Stimulated activated CD4-positive, alpha-beta T cell treated with anti-CD3 and anti-CD28 coated beads, Interleukin-1b, Interleukin-23, amount 100 ng/mL, for 48 hours (primary cell): ENCODE measurements around the gene CBARP.

Source experiments
- DNase-seq: peaks from one replicate; pipeline ENCODE4 v3.0.0-alpha.2; 2020

The CBARP gene

DNA sequence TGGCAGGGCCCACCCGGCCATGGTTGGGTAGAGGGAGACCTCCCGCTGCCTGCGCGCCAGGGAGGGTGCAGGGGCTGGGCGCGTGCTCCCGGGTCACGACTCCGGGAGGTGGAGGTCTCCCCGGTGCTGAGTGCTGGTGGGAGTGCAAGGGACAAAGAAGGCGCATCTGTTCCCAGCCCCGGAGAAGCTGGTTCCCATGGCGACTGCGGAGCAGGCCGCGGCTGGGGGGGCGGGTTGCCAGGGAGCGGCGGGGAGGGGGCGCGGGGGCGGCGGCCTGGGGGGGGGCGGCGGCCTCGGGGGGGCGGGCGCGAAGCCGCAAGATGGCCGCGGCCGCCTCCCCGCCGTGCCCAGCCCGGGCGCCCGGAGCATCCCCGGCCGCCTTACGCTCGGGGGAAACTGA, 1.2 kb downstream of the CBARP start:
- no peak for DNase-seq

DNA sequence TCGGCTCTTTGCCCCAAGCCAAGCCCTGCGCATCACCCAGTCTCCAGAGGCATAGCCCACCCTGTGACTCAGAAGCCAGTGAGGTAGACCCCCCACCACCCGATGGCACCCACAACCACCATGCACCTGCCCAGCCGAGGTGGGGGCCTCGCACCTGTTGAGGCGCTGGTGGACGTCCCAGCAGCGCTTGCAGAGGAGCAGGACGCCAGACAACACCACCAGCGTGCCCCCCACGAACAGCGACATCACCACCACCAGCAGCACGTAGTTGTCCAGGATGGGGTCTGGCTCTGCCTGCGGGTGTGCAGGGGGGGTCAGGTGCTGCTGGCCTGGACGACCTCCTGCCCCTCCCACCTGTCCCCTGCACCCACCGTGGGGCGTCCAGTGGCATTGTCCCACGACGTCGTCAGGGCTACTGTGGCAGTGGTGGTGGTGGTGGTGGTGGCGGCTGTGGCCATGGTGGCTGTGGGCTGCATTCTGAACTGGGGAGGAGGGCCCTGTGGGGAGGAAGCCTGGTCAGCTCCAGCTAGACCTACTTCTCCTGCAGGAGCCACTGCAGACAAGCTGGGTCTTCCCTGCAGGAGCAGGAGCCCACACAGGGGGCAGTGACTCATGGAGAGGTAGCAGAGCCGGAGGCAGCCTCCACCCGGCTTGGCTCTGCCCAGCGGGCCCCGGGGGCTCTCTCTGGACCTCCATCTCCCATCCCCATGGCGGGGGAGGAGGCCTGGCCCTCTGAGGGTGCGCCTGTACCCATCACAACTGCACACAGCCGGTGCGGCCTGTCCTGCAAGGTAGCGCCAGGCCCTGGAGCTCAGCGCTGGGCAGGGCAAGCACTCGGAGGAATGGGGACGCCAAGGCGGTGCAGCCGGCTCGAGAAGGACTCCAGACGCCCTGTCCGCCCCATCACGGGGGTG, 1.9 kb downstream of the CBARP start:
- DNase-seq, result no peak

DNA sequence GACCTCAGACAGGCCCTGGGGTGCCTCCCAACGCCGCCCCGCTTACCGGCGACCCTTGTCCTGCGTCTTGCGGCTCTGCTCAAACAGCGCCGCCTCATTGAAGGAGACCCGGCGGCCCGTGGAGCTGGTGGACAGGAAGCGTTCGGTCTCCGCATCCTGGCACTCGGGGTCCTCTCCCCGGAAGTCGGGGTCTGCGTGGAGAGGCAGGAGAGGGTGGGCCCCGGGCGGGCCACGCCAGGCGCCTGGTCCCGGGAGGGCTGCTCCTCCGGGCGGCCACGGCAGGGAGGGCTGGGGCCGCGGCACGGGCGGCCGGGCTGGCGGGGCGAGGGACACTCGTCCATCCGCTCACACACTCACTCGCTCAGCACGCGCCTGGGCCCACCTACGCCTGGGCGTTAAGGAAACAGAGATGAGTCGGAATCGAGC, 2.8 kb downstream of the CBARP start:
- no peak for DNase-seq

DNA sequence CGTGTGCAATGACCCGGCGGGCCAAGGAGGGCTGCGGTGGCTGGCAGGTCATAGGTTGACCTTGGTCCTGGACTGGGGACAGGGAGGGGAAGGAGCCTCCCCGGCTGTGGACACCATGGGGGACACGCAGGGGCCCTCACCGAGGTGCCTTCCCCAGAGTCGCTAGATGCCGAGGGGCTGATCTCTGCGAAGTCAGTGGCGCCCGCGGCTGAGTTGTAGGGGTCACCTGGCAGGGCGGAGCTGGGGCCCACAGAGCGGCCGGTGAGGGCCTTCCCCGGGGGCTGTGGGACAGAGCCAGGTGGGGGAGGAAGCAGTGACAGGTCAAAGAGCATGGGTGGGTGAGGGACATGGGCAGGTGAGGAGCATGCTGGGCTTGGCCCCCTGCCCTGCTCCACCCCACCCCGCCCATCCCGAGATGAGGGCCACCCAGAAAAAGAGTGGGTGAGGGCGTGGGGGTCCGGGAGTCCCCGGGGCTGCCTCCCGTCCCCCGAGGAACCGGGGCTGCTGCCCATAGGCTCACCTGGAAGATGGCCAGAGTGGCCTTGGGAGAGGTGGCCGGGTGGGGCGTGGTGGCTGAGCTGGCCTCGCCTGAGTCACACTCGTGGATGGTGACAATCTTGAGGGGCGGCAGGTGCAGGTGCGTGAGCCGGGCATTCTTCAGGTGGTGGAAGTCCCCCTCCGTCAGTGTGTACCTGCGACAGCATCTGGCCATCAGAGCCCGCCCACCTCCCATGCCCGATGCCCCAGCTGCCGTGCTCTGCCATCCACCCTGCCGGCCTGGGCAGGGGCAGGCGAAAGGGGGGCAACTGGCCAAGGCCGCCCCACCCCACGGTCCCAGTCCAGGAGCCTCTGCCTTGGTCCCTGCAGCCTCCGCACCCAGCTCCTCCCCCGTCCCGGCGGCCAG, 3.5 kb downstream of the CBARP start:
- DNase-seq, result no peak

DNA sequence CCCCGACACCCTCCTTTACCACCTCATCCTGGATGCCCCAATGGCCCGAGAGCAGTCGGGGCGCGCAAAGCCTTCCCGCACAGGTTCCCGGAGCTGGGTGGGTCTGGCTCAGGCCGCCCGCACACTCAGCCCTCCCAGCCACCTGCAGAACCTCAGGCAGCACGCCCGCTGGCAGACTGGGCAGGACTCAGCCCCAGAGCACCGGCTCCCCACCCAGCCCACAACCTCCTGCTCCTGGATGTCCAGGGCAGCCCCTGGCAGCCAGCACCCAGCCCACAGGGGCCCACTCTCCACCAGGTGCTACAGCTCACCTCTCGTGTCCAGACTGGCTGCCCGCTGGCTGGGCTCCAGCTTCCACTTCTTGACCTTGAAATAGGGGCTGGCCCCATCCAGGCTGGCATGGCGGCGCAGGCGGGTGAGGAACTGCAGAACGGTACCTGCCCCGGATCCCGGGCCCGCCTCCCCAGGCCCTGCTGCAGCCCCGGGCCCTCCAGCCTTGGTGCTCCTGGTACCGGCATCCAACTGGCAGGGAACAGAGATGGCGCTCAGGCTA, 4.6 kb downstream of the CBARP start:
- DNase-seq, result no peak

DNA sequence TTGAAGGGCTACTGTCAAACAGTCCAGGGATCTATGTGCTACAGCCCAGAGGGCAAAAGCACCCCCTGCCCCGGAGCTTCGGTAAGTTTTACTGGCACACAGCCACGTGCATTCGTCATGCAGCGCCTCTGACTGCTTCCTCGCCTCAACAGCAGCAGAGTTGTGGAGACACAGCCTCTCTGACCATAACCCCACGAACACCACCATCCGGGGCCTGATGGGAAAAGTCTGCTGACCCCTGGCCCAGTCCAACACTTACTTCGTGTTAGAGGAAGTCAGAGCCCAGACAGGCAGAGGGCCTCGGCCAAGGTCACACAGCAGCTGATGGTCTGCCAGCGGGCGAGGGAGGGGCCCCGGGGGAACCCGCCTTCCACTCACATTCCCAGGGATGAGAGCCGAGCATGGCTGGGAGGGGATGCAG, 5.1 kb downstream of the CBARP start:
- no peak for DNase-seq

DNA sequence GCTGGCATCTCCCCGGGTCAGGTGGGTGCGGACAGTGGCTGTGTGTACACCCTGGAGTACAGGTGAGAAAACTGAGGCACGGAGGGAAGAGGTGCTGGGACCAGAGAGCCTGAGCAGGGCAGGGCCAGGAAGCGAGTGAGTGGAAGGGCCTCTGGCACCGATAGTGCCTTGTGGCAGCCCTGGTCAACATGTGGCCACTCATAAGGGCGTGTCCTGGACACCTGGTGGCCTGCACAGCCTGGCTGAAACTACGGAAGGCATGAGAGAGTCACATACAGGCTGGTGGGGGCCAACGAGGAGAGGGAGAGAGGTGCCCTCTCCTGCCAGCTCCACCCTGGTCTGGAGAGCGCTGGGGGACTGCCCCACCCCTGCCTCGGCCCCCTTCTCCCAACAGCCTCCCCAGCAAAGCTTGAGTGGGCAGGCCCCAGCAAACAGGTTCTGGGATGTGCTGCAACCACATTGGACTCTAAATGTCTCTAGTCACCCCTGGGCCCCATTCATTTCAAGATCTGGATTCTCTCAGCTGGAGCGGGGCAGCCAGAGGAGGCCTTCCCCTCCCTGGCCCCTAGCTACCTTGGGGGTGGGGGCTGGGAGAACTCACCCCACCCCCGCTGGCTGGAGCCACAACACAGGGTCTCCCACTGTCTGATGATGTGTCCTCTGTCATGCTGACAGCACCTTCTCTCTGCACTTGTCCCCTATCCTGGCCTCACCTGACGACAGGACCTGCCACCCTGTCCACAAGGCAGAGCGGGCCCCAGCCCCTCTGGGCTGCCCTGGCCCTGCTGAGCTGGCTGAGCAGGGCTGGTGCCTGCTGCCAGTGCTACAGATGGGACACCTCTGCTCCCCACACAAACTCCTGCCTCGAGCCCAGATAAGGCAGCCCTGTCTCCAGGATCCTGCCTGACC, 5.8 kb downstream of the CBARP start:
- DNase-seq, result no peak

DNA sequence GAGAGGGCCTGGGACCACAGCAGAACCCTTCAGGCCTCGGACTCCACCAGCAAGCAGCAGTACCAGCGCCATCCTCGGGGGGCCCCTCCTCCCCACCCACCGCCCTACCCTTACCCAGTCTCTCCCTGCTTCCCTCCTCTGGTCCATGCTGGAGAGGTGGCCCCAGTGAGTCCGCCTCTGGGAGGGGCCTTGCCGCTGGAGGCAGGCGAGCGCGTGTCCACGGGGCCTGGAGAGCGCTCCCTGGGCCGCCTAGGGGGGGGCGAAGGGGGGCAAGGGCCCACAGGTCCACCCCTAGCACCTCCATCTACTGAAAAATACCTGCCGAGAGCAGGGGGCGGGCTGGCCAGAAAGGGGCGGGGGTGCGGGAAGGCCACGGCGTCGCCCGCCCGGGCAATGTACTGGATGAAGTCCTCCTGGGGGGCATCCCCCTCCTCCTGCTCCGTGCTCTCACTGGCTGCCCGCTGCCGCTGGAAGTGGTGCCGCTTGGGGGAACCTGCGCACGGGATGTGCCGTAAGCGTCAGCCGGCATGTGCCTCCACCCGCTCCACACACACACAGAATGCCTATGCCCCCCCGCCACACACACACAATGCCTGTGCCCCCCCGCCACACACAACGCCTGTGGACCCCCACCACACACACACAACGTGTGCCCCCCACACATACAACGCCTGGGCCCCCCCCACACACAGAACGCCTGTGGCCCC, 6.9 kb downstream of the CBARP start:
- DNase-seq, result no peak

DNA sequence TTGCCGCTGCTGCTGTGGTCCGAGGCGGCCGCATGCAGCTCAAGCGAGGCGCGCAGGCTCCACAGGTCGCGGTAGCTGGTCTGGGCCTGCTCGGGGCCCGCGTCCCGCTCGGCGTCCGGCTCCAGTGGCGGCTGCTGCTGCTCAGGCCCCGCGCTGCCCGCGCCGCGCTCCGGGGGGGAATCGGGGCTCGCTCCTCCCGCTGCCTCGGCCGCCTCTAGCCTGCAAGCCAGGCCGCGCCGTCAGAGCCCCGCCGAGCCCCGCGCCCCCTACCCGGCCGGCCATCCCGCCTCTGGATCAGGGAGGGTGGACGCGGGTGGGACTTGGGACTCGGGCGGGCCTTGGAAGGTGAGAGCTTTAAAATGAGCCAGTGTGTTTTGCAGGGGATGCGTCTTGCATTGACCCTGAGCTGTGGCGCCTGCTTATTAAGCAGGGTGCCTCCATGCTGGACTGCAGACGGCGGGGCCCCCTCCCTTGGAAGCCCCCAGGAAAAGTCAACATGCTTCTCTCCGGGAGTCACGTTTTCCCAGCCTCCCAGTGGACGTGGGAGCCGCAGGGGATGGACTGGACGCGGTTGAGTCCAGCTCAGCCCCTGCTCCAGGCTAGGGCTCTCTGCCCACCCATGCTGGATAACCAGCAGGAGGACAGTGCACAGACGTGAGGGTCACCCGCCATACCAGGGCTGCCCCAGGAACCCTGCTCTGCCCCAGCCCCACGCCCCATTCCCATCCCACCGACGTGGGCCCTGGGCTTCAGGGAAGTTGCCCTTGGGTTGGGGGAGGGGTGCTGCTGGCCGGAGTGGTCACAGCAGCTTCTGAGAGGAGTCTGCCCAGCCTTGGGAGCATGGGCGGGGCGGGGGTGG, 7.7 kb downstream of the CBARP start:
- DNase-seq, result no peak

DNA sequence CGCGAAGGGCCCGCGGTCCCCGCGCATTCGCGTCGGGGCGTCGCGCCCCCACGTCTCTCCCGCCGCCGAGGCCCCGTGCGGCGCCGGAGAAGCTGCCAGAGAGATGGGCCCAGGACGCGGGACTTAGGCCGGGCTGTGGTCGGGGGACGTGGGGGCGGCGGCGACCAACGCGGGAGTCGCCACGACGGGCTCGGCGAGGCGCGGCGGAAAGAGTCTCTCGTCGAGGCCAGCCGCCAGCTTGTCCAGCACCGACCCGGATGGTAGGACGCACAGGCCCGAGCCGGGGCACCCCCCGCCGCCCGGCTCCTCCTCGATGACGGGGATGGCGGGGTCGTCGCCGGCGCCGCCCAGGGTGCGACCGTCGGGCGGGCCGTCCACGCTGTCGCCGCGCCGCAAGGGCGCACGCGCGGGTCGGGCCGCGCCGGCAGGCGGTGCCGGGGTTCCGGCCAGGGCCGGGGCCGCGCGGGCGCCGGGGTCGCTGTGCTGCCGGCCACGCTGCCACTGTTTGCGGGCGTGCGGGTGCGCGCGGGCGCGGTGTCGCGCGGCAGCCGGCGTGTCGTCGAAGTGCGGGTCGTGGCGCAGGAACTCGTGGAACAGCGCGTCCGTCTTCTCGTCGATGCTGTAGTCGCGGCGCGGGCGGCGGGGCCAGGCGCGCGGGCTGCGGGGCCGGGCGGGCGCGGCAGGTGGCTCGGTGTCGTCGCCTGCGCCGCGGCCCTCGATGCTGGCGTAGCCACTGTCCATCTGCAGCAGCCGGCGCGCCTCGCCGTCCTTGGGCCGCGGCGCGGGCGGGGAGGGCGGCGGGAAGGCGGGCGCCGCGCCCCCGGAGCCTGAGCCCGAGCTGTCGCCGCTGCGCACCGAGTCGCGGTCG, 8.5 kb downstream of the CBARP start:
- DNase-seq, result no peak

DNA sequence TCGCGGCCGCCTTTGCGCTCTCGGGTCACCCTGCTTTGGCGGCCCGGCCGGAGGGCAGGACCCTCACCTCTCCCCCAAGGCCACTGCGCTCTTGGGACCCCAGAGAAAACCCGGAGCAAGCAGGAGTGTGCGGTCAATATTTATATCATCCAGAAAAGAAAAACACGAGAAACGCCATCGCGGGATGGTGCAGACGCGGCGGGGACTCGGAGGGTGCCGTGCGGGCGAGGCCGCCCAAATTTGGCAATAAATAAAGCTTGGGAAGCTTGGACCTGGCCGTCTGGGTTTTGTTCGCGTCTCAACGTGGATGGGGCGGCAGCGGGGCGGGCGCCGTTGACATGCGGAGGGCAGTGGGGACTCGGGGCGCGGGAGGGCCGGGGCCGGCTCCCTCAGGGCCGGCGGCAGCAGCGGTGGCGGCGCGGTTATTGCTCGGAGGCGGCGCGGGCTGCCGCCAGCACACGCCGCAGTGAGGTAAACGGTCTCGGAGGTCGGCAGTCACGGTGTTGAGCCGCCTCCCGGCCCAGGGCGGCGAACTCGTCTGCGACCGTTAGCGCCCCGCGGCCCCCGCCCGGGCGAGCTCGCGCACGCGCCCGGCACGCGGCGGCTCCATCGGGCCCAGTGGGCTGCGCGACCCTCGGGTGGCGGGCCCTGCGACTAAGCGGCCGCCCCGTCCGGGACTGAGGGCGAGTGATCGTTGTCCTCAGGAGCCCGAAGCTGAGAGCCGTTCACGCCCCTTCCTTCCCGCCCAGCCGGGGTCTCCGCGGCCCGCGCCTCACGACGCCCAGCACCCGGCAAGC, 9.4 kb downstream of the CBARP start:
- DNase-seq, result no peak

DNA sequence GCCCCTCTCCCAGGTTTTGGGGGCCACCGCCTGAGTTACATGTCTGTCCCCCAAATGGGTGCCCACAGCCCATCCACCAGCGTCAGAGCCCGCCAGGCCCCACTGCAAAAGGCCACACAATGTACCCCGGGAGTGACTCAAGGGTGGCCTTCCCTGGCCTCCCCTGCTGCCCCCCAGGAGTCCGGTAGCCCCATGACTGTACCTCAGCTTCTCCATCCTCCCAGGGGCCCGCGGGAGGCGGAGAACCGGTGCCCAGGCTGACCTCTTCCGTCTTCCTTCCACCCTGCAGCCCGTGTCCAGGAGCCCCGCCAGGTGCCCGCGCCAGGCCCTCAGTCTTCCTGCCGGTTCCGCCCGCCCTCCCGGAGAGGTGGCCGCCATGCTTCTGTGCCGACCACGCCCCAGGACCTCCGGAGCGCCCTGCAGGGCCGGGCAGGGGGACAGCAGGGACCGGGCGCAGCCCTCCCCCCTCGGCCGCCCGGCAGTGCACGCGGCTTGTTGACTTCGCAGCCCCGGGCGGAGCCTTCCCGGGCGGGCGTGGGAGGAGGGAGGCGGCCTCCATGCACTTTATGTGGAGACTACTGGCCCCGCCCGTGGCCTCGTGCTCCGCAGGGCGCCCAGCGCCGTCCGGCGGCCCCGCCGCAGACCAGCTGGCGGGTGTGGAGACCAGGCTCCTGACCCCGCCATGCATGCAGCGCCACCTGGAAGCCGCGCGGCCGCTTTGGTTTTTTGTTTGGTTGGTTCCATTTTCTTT, 10.3 kb downstream of the CBARP start:
- no peak for DNase-seq

DNA sequence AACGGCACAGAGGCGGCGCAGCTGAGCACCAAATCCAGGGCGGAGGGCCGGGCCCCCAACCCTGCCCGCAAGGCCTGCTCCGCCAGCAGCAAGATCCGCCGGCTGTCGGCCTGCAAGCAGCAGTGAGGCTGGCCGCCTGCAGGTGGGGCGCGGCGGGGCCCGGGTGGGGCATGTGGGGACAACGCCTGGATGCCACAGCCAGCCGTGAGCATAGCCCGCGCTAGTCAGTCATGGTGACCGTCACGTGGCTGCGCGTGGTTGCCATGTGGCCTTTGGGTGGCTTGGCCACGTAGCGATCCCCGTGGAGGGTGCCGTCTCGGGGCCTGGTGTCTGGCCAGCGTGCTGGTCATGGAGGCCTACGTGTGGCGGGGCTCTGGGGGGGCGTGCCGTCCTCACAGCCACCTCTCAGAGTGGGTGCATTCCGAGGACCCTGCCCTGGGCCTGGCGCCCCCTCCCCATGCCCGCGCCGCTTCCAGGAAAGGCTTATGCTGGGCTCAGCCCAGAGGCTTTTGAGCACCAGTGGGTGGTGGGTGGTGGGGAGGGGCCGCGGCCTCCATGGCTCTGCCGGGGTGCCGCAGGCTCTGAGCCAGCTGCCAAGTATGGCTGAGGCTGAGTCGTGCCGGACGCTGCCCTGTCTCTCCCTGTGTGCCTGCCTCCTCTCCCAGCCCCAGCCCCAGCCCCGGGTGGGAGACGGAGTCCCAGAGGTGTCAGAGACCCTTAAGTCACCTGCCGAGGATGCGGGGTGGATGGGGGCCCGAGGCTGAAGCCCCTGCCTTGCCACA, 11.1 kb downstream of the CBARP start:
- no peak for DNase-seq

DNA sequence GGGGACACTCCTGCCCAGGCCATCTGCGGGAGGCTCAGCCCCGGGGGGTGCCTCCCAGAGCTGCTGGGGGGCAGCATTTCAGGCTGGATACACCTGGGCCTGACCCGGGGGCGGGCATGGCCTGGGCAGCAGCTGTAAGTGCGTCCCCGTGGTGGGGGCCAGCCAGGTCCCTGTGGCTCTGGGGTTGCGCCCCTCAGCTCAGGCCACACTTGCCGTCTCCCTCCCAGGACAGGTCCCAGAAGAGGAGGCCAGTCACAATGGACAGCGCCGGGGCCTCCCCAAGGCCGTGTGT, 11.6 kb downstream of the CBARP start:
- DNase-seq, result no peak

DNA sequence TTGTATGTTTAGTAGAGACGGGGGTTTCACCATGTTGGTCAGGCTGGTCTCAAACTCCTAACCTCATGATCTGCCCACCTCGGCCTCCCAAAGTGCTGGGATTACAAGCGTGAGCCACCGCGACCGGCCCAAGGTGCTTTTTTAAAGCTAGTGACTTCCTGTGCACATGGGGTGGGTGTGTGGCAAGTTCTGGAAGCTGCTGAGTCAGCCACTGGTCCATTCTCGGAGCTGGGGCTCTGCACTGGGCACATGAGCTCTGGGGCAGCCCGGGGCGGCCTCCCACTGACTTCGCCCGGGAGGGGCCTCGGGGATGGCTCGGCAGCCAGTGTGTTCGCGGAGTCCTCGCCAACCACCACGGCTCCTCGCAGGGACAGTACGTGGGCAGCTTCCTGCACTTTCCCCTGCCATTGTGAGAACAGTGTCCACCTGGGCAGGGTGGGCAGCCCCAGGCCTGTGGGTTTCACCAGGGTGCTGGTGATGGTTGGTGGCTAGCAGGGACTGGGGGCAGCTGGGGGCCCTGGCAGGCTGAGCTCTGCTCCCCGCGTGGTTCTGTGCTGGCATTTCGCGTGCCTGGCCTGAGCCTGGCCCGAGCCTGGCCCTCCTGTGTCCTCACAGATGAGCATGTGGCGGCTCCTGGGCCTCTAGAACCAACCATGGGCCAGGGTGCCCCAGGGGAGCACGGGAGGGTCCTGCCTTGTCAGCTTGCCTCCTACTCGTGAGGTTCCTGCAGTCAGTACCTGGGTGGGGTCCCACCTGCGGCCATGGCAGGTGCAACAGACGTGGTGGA, 12.2 kb downstream of the CBARP start:
- no peak for DNase-seq

DNA sequence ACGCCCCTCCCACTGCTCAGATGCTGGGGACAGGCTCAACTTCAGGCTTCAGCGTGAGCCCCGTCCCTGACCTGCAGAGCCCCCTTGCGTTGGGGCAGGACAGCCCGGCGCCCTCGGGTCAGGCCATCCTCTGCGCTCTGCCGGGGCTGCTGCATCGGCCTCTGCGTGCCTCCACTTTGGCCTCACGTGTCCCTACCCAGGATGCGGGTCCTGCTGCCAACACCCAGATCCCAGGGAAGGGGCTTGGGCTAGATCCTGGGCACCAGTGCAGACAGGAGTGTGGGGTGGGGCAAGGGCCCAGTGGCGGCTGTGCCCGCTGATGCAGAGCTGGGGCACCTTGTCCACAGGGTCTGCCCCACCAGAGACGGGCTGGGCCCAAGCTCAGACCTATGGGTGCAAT, 13.0 kb downstream of the CBARP start:
- no peak for DNase-seq
